Measurements from ENCODE around the gene EHMT1.
"Not testable (repeated sequence)": the region's sequence is repeated elsewhere in the genome, so short reads cannot be mapped to it uniquely, and the experiment has no call there.

The EHMT1 gene

GRCh38 chr9:137793196-137793841, 174.5 kb downstream of the EHMT1 start:
- no peak for DNase-seq

GRCh38 chr9:137795156-137795666, 176.4 kb downstream of the EHMT1 start:
- DNase-seq, result no peak

GRCh38 chr9:137797206-137798120, 178.7 kb downstream of the EHMT1 start:
- no peak for DNase-seq

GRCh38 chr9:137798142-137798541, 179.3 kb downstream of the EHMT1 start:
- no peak for DNase-seq

- DNase-seq, result no peak
Observed at GRCh38 chr9:137798901-137799629, 180.3 kb downstream of the EHMT1 start.

GRCh38 chr9:137799630-137799983, 180.8 kb downstream of the EHMT1 start:
- DNase-seq, result no peak

- DNase-seq, result no peak
Observed at GRCh38 chr9:137800196-137801022, 181.6 kb downstream of the EHMT1 start.

- no peak for DNase-seq
Observed at GRCh38 chr9:137801023-137801319, 182.2 kb downstream of the EHMT1 start.

GRCh38 chr9:137802021-137802420, 183.2 kb downstream of the EHMT1 start:
- DNase-seq, result no peak

GRCh38 chr9:137802521-137803243, 183.9 kb downstream of the EHMT1 start:
- DNase-seq, result no peak

- no peak for DNase-seq
Observed at GRCh38 chr9:137804908-137805630, 186.3 kb downstream of the EHMT1 start.

- no peak for DNase-seq
Observed at GRCh38 chr9:137807721-137808703, 189.2 kb downstream of the EHMT1 start.

- DNase-seq, result no peak
Observed at GRCh38 chr9:137809040-137809576, 190.3 kb downstream of the EHMT1 start.

- not testable (repeated sequence) for DNase-seq
Observed at GRCh38 chr9:137809726-137810450, 191.1 kb downstream of the EHMT1 start.

GRCh38 chr9:137811283-137811870, 192.6 kb downstream of the EHMT1 start:
- DNase-seq, result no peak

- no peak for DNase-seq
Observed at GRCh38 chr9:137812356-137813023, 193.7 kb downstream of the EHMT1 start.

- no peak for DNase-seq
Observed at GRCh38 chr9:137813167-137813566, 194.4 kb downstream of the EHMT1 start.

Measured in AML-193 (cell line).